Measurements from ENCODE around the gene UGT1A8.

Gene UGT1A8

DNA sequence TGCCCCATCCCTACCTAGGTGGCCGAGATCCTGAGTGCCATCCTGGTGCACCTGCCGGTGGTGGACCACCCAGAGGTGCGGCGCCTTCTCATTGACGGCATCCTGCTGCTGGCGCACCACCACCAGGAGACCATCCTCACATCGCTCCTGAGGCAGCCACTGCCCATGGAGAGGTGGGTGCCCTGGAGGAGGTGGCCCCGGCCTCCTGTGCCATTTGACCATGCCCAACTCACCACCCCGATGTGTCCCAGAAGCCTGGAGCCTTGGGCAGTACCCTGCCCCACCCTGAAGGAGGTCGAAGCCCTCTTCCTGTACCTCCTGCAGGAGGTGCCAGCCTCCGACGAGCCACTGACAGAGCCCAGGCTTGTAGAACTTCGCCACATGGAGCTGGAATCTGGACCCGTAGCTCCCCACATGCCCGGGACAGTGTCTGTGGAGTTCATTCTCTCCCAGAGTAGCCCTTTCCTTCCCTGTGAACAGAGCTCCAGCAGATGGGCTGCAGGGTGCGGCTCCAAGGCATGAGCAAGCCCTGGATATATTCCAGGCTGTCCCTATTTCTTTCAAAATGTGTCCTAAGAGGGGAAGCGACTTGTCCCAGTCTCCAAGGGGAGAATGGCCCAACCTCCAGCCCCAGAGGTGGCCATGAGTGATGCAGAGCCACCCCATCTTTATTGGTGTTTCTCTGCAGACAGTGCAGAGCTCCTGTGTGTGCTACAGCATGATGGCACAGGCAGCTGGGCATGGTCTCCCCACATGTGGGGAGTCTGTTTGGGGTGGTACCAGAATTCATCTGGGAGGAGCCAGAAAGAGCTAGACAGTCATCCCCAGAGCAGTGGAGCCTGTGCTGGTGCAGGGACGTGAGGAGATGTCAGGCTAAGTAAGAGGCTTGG, 202.7 kb downstream of the UGT1A8 start:
- DNase-seq (ENCODE audit: low read depth): no peak

DNA sequence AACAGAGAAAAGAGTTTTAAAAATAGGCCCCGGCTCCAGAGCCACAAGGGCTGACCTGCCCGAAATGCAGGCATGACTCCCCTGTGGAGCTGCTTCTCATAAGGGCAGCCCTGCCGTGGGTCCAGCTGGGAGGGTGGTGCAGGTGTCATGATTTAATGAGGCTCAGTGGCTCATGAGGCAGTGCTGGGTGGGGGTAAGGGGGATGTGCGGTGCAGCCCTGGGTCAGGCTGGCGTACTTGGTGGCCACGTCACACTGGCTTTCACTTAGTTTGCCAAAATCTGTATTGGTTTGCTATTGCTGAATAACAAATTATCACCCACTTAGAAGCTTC, 203.3 kb downstream of the UGT1A8 start:
- DNase-seq (ENCODE audit: low read depth): no peak

- DNase-seq (ENCODE audit: low read depth): no peak
Measured at GRCh38 chr2:233821196-233821595, 203.8 kb downstream of the UGT1A8 start.

GRCh38 chr2:233821709-233822100, 204.3 kb downstream of the UGT1A8 start:
- no peak for DNase-seq (ENCODE audit: low read depth)

DNA sequence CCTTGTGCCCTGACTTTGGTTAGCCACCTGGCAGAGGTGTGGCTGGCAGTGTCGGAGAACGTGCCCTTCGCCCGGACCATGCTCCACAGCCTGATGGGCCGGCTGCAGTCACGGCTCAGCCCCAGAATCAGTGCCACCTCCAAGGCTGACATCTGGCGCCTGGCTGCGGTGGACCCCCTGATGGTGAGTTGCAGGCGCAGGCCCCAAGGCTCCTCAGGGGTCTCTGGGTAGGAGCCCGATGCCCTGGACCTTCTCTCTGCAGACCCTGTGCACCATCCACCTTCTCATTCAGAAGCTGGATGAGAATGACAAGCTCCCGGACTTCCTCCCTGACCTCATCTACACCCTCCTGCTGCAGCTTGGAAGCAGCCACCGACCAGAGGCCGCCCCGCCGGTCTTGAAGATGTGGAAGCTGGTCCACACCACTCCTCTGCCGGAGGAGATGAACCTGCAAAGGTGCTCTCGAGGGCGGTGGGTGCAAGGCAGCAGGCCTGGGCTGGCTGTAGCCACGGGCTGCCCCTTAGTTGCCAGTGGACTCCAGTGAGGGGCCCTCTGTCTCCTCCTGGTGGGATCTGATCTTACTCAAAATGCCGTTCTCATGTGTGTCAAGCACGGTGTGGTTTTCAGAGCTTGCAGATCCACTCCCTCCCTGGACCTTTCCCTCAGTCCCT, 204.8 kb downstream of the UGT1A8 start:
- no peak for DNase-seq (ENCODE audit: low read depth)

Measured in ELR (cell line).